Stomach (tissue), 9 donors: ENCODE results near the gene NPHP4. TPM values are rescaled to one million over a fixed set of nuclear protein-coding genes. Genes with fewer than 3 reads are reported as not detected.

Experiments used
- DNase-seq, 2 donors: peaks; one replicate each; pipeline versions ENCODE4 v3.0.0 to v3.0.0-alpha.2; 2013 to 2019
- H3K27ac ChIP-seq, 5 donors: fragments of 200-600 bp in 4 of 5; sonication (generic) in 4 of 5; one replicate each; pipeline ENCODE4 v1.5.1; 2013 to 2019; ENCODE audit warnings: mild to moderate bottlenecking in 1 of 5, moderate library complexity in 1 of 5
- H3K27me3 ChIP-seq, 3 donors: fragments of 200-600 bp; sonication (generic); one replicate each; pipeline ENCODE4 v1.5.1; 2017 to 2019; ENCODE audit warnings: mixed run types in 1 of 3
- H3K36me3 ChIP-seq, 4 donors: fragments of 200-600 bp; sonication (generic); 1 replicate in 3 of 4; 2 replicates in 1 of 4; pipeline ENCODE4 v1.5.1; 2016 to 2019
- H3K4me1 ChIP-seq, 4 donors: fragments of 200-600 bp; sonication (generic); one replicate each; pipeline ENCODE4 v1.5.1; 2016 to 2019
- H3K4me3 ChIP-seq, 4 donors: fragments of 200-600 bp; sonication (generic) in 3 of 4; one replicate each; pipeline ENCODE4 v1.5.1; 2016 to 2019; ENCODE audit warnings: mild to moderate bottlenecking in 1 of 4
- H3K9me3 ChIP-seq, 4 donors: fragments of 200-600 bp; sonication (generic); one replicate each; pipeline ENCODE4 v1.5.1; 2016 to 2019
- CTCF ChIP-seq, 7 experiments: fragments of 450-650 bp in 4 of 7; fragments of 200-600 bp in 3 of 7; sonication (generic) in 3 of 7; IDR thresholded peaks; one replicate each; pipeline ENCODE4 v1.5.1; 2016 to 2019; ENCODE audit warnings: antibody characterized with exemption in 7 of 7, control low read depth in 2 of 7, mild to moderate bottlenecking in 1 of 7
- EP300 ChIP-seq: sonication (generic); formaldehyde crosslinking; IDR thresholded peaks from one replicate; pipeline ENCODE4 v1.6.1; 2017; ENCODE audit warnings: antibody characterized with exemption
- POLR2A ChIP-seq, 4 donors: fragments of 450-650 bp; IDR thresholded peaks; one replicate each; pipeline ENCODE4 v1.6.1; 2016; ENCODE audit warnings: antibody characterized with exemption in 4 of 4, control low read depth in 2 of 4, mild to moderate bottlenecking in 1 of 4, moderate library complexity in 1 of 4
- POLR2AphosphoS5 ChIP-seq, 3 donors: sonication (generic); formaldehyde crosslinking; IDR thresholded peaks; one replicate each; pipeline ENCODE4 v1.6.1; 2016; ENCODE audit warnings: antibody characterized with exemption in 3 of 3
- WGBS, 5 donors: extraction: QIAGEN DNeasy Blood & Tissue Kit in 3 of 5; methylation state at CpG; one replicate each; pipeline versions ENCODE4 v1.1.5 to v1.1.7; 2013 to 2018; 5-methylcytosine and 5-hydroxymethylcytosine counted together
- intact Hi-C: fragments of 100-400 bp; cut with DNase I; formaldehyde crosslinking; loops from one replicate; pipeline ENCODE4 v1.15.1; 2023; ENCODE audit warnings: low total_unique reads
- polyA plus RNA-seq, 3 donors: library from polyadenylated mRNA; stranded (reverse); fragments of 200-250 nt; gene quantifications; one replicate each; pipeline ENCODE4 v1.2.3, GENCODE V29; 2013
- total RNA-seq, 5 donors: library from RNA; depleted of rRNA; stranded (reverse); fragments of >200 nt; gene quantifications; one replicate each; pipeline versions ENCODE4 v1.1.0 to v1.2.3, GENCODE V29; 2014 to 2016
- donor health status: healthy with polysubstance abuse.
- donor health status: Bipolar disorder and iron deficiency.
- donor health status: healthy.

Gene NPHP4
- total and polyA plus RNA-seq, 8 donors: 1.9 to 29.7 (median 7.3) TPM

- TF ChIP-seq EP300 (no peak), POLR2A (IDR thresholded peaks at IDR 0.05) (no peak), POLR2AphosphoS5 (IDR thresholded peaks at IDR 0.05) (no peak), CTCF (IDR thresholded peaks at IDR 0.05) (no peak)
- Histone ChIP-seq H3K36me3 (peaks cover 0 to 30% (median 23%) of the 10 kb centered on the region in 4 donors), H3K27me3 (no peaks in the 10 kb centered on the region), H3K27ac (no peak overlapping the region), H3K4me3 (no peak overlapping the region), H3K4me1 (peaks cover 0 to 10% (median 2%) of the 10 kb centered on the region in 4 donors), H3K9me3 (no peaks in the 10 kb centered on the region)
- WGBS, 5 donors: 78 to 86% (median 78%) methylated on average over 4 to 7 of the region's 7 CpGs
- intact Hi-C loops: no loop called here
- no peak for DNase-seq
Measured at GRCh38 chr1:5978452-5978851, 13.8 kb downstream of the NPHP4 start.

GRCh38 chr1:5977494-5978444 lies 14.5 kb downstream of the NPHP4 start:
- no peak overlapping the region for H3K4me3 ChIP-seq
- peaks cover 0 to 10% (median 2%) of the 10 kb centered on the region in 4 donors for H3K4me1 ChIP-seq
- no peaks in the 10 kb centered on the region for H3K27me3 ChIP-seq
- H3K27ac ChIP-seq: no peak overlapping the region
- no peaks in the 10 kb centered on the region for H3K9me3 ChIP-seq
- DNase-seq: no peak
- WGBS, 5 donors: 87 to 89% (median 88%) methylated on average over 24 to 26 of the region's 26 CpGs
- TF ChIP-seq POLR2AphosphoS5 (IDR thresholded peaks at IDR 0.05) (no peak), EP300 (no peak), POLR2A (IDR thresholded peaks at IDR 0.05) (no peak), CTCF (IDR thresholded peaks at IDR 0.05) (no peak)
- intact Hi-C loops: no loop called here
- peaks cover 0 to 27% (median 23%) of the 10 kb centered on the region in 4 donors for H3K36me3 ChIP-seq

- H3K4me1 ChIP-seq: peaks cover 0 to 10% (median 2%) of the 10 kb centered on the region in 4 donors
- peaks cover 0 to 30% (median 23%) of the 10 kb centered on the region in 4 donors for H3K36me3 ChIP-seq
- no peak overlapping the region for H3K27ac ChIP-seq
- intact Hi-C loops: no loop called here
- no peaks in the 10 kb centered on the region for H3K9me3 ChIP-seq
- DNase-seq: no peak
- H3K4me3 ChIP-seq: no peak overlapping the region
- TF ChIP-seq EP300 (no peak), POLR2A (IDR thresholded peaks at IDR 0.05) (no peak), POLR2AphosphoS5 (IDR thresholded peaks at IDR 0.05) (no peak), CTCF (IDR thresholded peaks at IDR 0.05) (no peak)
- 89 to 95% (median 94%) methylated on average over 25 of the region's 25 CpGs for WGBS, 5 donors
- no peaks in the 10 kb centered on the region for H3K27me3 ChIP-seq
Measured at GRCh38 chr1:5976726-5977493, 15.3 kb downstream of the NPHP4 start.

- DNase-seq: no peak
Measured at GRCh38 chr1:5976231-5976630, 16.0 kb downstream of the NPHP4 start.

More at GRCh38 chr1:5976231-5976630, 16.0 kb downstream of the NPHP4 start:
- 89 to 97% (median 94%) methylated on average over 12 to 16 of the region's 16 CpGs for WGBS, 5 donors
- no peaks in the 10 kb centered on the region for H3K9me3 ChIP-seq
- peaks cover 0 to 15% (median 2%) of the 10 kb centered on the region in 4 donors for H3K4me1 ChIP-seq
- peaks cover 0 to 31% (median 23%) of the 10 kb centered on the region in 4 donors for H3K36me3 ChIP-seq
- intact Hi-C loops: no loop called here
- H3K27me3 ChIP-seq: no peaks in the 10 kb centered on the region
- H3K4me3 ChIP-seq: no peak overlapping the region
- no peak overlapping the region for H3K27ac ChIP-seq
- TF ChIP-seq POLR2AphosphoS5 (IDR thresholded peaks at IDR 0.05) (no peak), EP300 (no peak), CTCF (IDR thresholded peaks at IDR 0.05) (no peak), POLR2A (IDR thresholded peaks at IDR 0.05) (no peak)
